8988T (cell line): ENCODE data around the gene WSCD1.
A peak's percentile ranks its signal among the peaks of the same experiment; 100 is the strongest.

Experiments used
- DNase-seq: peaks from one replicate; pipeline ENCODE4 v3.0.0; 2011

WSCD1 gene

GRCh38 chr17:6069539-6070429, at the start of gene WSCD1:
TSS of gene WSCD1 (plus strand) at chr17:6070379. CDS start at chr17:6080659, 10,280 bp downstream.
- peak; percentile 77 for DNase-seq

- DNase-seq = no peak
Observed at GRCh38 chr17:6021011-6021400, 49.2 kb upstream of the WSCD1 start.

- DNase-seq = no peak
Observed at GRCh38 chr17:6021627-6022026, 48.6 kb upstream of the WSCD1 start.

- no peak for DNase-seq
Observed at GRCh38 chr17:6023036-6023831, 46.9 kb upstream of the WSCD1 start.

- no peak for DNase-seq
Observed at GRCh38 chr17:6024576-6024975, 45.6 kb upstream of the WSCD1 start.

- DNase-seq = no peak
Observed at GRCh38 chr17:6027342-6028024, 42.7 kb upstream of the WSCD1 start.

GRCh38 chr17:6028294-6028693, 41.9 kb upstream of the WSCD1 start:
- DNase-seq = no peak

GRCh38 chr17:6035801-6036394, 34.3 kb upstream of the WSCD1 start:
- no peak for DNase-seq

GRCh38 chr17:6040504-6040903, 29.7 kb upstream of the WSCD1 start:
- DNase-seq = no peak

- DNase-seq = no peak
Observed at GRCh38 chr17:6041246-6041645, 28.9 kb upstream of the WSCD1 start.

GRCh38 chr17:6043405-6043804, 26.8 kb upstream of the WSCD1 start:
- DNase-seq = no peak

GRCh38 chr17:6044261-6044660, 25.9 kb upstream of the WSCD1 start:
- DNase-seq = no peak

- no peak for DNase-seq
Observed at GRCh38 chr17:6045621-6046357, 24.4 kb upstream of the WSCD1 start.

GRCh38 chr17:6046431-6046830, 23.7 kb upstream of the WSCD1 start:
- no peak for DNase-seq

- DNase-seq = no peak
Observed at GRCh38 chr17:6046931-6047330, 23.2 kb upstream of the WSCD1 start.

- no peak for DNase-seq
Observed at GRCh38 chr17:6047966-6048365, 22.2 kb upstream of the WSCD1 start.

GRCh38 chr17:6048486-6048885, 21.7 kb upstream of the WSCD1 start:
- DNase-seq = no peak

- DNase-seq = no peak
Observed at GRCh38 chr17:6052926-6053325, 17.3 kb upstream of the WSCD1 start.

- DNase-seq = no peak
Observed at GRCh38 chr17:6054372-6054771, 15.8 kb upstream of the WSCD1 start.

GRCh38 chr17:6056104-6056503, 14.1 kb upstream of the WSCD1 start:
- no peak for DNase-seq

GRCh38 chr17:6057562-6057961, 12.6 kb upstream of the WSCD1 start:
- DNase-seq = no peak

GRCh38 chr17:6059406-6059805, 10.8 kb upstream of the WSCD1 start:
- DNase-seq = no peak
